CD14-positive monocyte (primary cell): ENCODE measurements around the gene NLRC5. TPM values are rescaled to one million over a fixed set of nuclear protein-coding genes. Genes with fewer than 3 reads are reported as not detected.

Experiments
- DNase-seq, 3 donors: peaks; one replicate each; pipeline ENCODE4 v3.0.0-alpha.2; 2011 to 2022
- H2AFZ ChIP-seq: 2 replicates; pipeline ENCODE4 v1.6.0; 2012; ENCODE audit warnings: mild to moderate bottlenecking, low read depth, low read length, inconsistent platforms; ENCODE audit not compliant: insufficient read depth, poor library complexity, severe bottlenecking
- H3K27ac ChIP-seq, 2 donors: 1 replicate in 1 of 2; 2 replicates in 1 of 2; pipeline ENCODE4 v1.5.1; 2012 to 2013; ENCODE audit warnings: low read length in 2 of 2, control low read depth in 1 of 2, inconsistent platforms in 1 of 2, low read depth in 1 of 2, mild to moderate bottlenecking in 1 of 2
- H3K27me3 ChIP-seq, 2 donors: one replicate each; pipeline versions ENCODE4 v1.6.0 to v1.6.1; 2011 to 2013; ENCODE audit warnings: low read length in 2 of 2; ENCODE audit not compliant: control insufficient read depth in 2 of 2, insufficient read depth in 2 of 2
- H3K36me3 ChIP-seq, 2 donors: replicated peaks in 1 of 2; 1 replicate in 1 of 2; 2 replicates in 1 of 2; pipeline versions ENCODE4 v1.5.1 to v1.6.1; 2012 to 2013; ENCODE audit warnings: low read length in 2 of 2, control low read depth in 1 of 2, inconsistent platforms in 1 of 2, mild to moderate bottlenecking in 1 of 2; ENCODE audit not compliant: insufficient read depth in 2 of 2, control insufficient read depth in 1 of 2
- H3K4me1 ChIP-seq, 2 donors: 1 replicate in 1 of 2; 2 replicates in 1 of 2; pipeline versions ENCODE4 v1.5.1 to v1.6.1; 2012 to 2013; ENCODE audit warnings: low read length in 2 of 2, control low read depth in 1 of 2, inconsistent platforms in 1 of 2, mild to moderate bottlenecking in 1 of 2, moderate library complexity in 1 of 2; ENCODE audit not compliant: insufficient read depth in 2 of 2, control insufficient read depth in 1 of 2
- H3K4me2 ChIP-seq: replicated peaks from 2 replicates; pipeline ENCODE3; 2012; ENCODE audit warnings: low read length, moderate library complexity, mild to moderate bottlenecking; ENCODE audit not compliant: poor library complexity, severe bottlenecking; ENCODE audit errors: extremely low read depth
- H3K4me3 ChIP-seq, 3 experiments: fragments of 200-600 bp in 1 of 3; sonication (generic) in 1 of 3; replicated peaks in 1 of 3; 1 replicate in 2 of 3; 2 replicates in 1 of 3; pipeline ENCODE4 v1.5.1; 2011 to 2013; ENCODE audit warnings: low read length in 3 of 3, mild to moderate bottlenecking in 3 of 3, control low read depth in 2 of 3, low read depth in 2 of 3, inconsistent platforms in 1 of 3, moderate library complexity in 1 of 3
- H3K79me2 ChIP-seq: 2 replicates; pipeline ENCODE4 v1.6.0; 2012; ENCODE audit warnings: mild to moderate bottlenecking, control low read depth, inconsistent platforms, low read length, moderate library complexity; ENCODE audit not compliant: insufficient read depth
- H3K9ac ChIP-seq: 2 replicates; pipeline ENCODE4 v1.6.0; 2017; ENCODE audit warnings: low read length, mild to moderate bottlenecking; ENCODE audit not compliant: insufficient read depth, poor library complexity, severe bottlenecking
- H3K9me3 ChIP-seq, 2 donors: replicated peaks in 1 of 2; 1 replicate in 1 of 2; 2 replicates in 1 of 2; pipeline versions ENCODE4 v1.5.1 to v1.6.1; 2012 to 2013; ENCODE audit warnings: low read length in 2 of 2, control low read depth in 1 of 2; ENCODE audit not compliant: control insufficient read depth in 1 of 2, insufficient read depth in 1 of 2
- H4K20me1 ChIP-seq: 2 replicates; pipeline ENCODE4 v1.6.0; 2012; ENCODE audit warnings: mild to moderate bottlenecking, low read length, control low read depth, moderate library complexity; ENCODE audit not compliant: insufficient read depth
- H3K27ac Mint-ChIP-seq, 7 donors: one replicate each; pipeline ENCODE4 v1.8.0; 2020; ENCODE audit warnings: mild to moderate bottlenecking in 7 of 7, mixed read lengths in 7 of 7, moderate library complexity in 6 of 7, inconsistent platforms in 2 of 7
- H3K27me3 Mint-ChIP-seq, 3 donors: one replicate each; pipeline ENCODE4 v1.8.0; 2021 to 2022; ENCODE audit warnings: low read depth in 3 of 3, mild to moderate bottlenecking in 3 of 3, mixed read lengths in 3 of 3, moderate library complexity in 3 of 3, inconsistent platforms in 1 of 3
- H3K36me3 Mint-ChIP-seq, 2 donors: one replicate each; pipeline ENCODE4 v1.8.0; 2020; ENCODE audit warnings: mixed read lengths in 2 of 2, inconsistent platforms in 1 of 2, mild to moderate bottlenecking in 1 of 2
- H3K4me1 Mint-ChIP-seq: one replicate; pipeline ENCODE4 v1.8.0; 2020; ENCODE audit warnings: mild to moderate bottlenecking, mixed read lengths
- H3K4me3 Mint-ChIP-seq, 2 donors: one replicate each; pipeline ENCODE4 v1.8.0; 2020; ENCODE audit warnings: mild to moderate bottlenecking in 2 of 2, mixed read lengths in 2 of 2, moderate library complexity in 1 of 2
- H3K9me3 Mint-ChIP-seq, 7 donors: one replicate each; pipeline ENCODE4 v1.8.0; 2020 to 2022; ENCODE audit warnings: mixed read lengths in 7 of 7, mild to moderate bottlenecking in 6 of 7, moderate library complexity in 6 of 7, inconsistent platforms in 2 of 7
- WGBS: methylation state at CpG from one replicate; pipeline ENCODE4 v1.1.5; 2013; ENCODE audit warnings: missing lambda C conversion rate; ENCODE audit not compliant: insufficient coverage; 5-methylcytosine and 5-hydroxymethylcytosine counted together
- intact Hi-C, 2 donors: fragments of 100-400 bp; cut with micrococcal nuclease; formaldehyde crosslinking; loops; one replicate each; pipeline versions ENCODE4 v1.15.0 to v1.15.1; 2023
- polyA plus RNA-seq, 3 donors: library from polyadenylated mRNA; depleted of rRNA in 1 of 3; unstranded in 2 of 3; stranded (reverse) in 1 of 3; fragments of 300-500 nt in 2 of 3; fragments of >200 nt in 1 of 3; fragmentation: Illumina TruSeq in 2 of 3; gene quantifications; 1 replicate in 2 of 3; 2 replicates in 1 of 3; pipeline ENCODE4 v1.2.3, GENCODE V29; 2012 to 2021
- TF ChIP-seq, protein P1 (sequence below): fragments of 200-600 bp; IDR thresholded peaks from one replicate; pipeline ENCODE4 v1.8.0; 2022; ENCODE audit warnings: antibody characterized with exemption, mild to moderate bottlenecking

The NLRC5 gene
- polyA plus RNA-seq, 3 donors = 10.3 to 171 (median 21.6) TPM

GRCh38 chr16:57054771-57055170, 65.4 kb downstream of the NLRC5 start:
- Mint-ChIP-seq H3K27ac (peak overlapping the region in 2 of 7 donors; percentile 20 to 41), H3K36me3 (peaks cover 84 to 99% of the 10 kb centered on the region in 2 donors)
- WGBS = 93% methylated on average over 5 of the region's 7 CpGs

DNA sequence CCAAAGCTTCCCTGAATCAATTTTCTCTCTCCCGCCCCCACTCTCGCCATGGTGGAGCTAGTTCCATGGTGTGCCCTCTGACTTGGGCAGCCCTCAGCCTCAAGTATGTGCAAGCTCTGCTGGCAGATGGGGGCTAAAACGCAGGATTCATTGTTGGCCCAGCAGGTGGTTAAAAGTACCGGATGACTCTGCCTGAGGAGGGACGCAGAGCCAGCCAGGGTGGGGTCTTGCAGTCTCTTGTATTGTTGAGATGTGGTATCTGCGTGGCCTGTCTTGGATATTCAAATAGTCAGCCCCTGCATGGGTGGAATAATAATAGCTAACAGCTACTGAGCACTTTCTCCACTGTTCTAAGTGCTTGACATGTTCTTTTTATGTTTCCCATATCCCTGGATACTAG, 66.3 kb downstream of the NLRC5 start:
- intact Hi-C loops = no loop called here
- no peaks in the 10 kb centered on the region for H3K9me3 ChIP-seq
- peaks cover 2 to 8% of the 10 kb centered on the region in 2 donors for H3K4me1 ChIP-seq
- no peak overlapping the region for H3K9ac ChIP-seq
- TF ChIP-seq, protein P1, sequence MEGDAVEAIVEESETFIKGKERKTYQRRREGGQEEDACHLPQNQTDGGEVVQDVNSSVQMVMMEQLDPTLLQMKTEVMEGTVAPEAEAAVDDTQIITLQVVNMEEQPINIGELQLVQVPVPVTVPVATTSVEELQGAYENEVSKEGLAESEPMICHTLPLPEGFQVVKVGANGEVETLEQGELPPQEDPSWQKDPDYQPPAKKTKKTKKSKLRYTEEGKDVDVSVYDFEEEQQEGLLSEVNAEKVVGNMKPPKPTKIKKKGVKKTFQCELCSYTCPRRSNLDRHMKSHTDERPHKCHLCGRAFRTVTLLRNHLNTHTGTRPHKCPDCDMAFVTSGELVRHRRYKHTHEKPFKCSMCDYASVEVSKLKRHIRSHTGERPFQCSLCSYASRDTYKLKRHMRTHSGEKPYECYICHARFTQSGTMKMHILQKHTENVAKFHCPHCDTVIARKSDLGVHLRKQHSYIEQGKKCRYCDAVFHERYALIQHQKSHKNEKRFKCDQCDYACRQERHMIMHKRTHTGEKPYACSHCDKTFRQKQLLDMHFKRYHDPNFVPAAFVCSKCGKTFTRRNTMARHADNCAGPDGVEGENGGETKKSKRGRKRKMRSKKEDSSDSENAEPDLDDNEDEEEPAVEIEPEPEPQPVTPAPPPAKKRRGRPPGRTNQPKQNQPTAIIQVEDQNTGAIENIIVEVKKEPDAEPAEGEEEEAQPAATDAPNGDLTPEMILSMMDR = no peak
- no peak overlapping the region for H3K4me2 ChIP-seq
- Mint-ChIP-seq H3K27ac (peak overlapping the region in 1 of 7 donors; percentile 65), H3K9me3 (peaks cover 0 to 2% (median 0%) of the 10 kb centered on the region in 7 donors), H3K4me1 (peaks cover 9% of the 10 kb centered on the region), H3K4me3 (no peak overlapping the region), H3K27me3 (no peaks in the 10 kb centered on the region), H3K36me3 (peaks cover 88 to 99% of the 10 kb centered on the region in 2 donors)
- H3K79me2 ChIP-seq = peaks cover 2% of the 10 kb centered on the region
- H3K4me3 ChIP-seq = no peak overlapping the region
- no peak for DNase-seq
- peaks cover 6% of the 10 kb centered on the region for H4K20me1 ChIP-seq
- peaks cover 87 to 100% of the 10 kb centered on the region in 2 donors for H3K36me3 ChIP-seq
- H3K27ac ChIP-seq = peak overlapping the region in 1 of 2 donors; percentile 26
- no peaks in the 10 kb centered on the region for H3K27me3 ChIP-seq
- WGBS = 100% methylated on average over 3 of the region's 6 CpGs
- no peak overlapping the region for H2AFZ ChIP-seq

More at GRCh38 chr16:57054771-57055170, 65.4 kb downstream of the NLRC5 start:
- intact Hi-C loops = no loop called here
- peaks cover 6% of the 10 kb centered on the region for H4K20me1 ChIP-seq
- H3K9me3 Mint-ChIP-seq = peaks cover 0 to 2% (median 0%) of the 10 kb centered on the region in 7 donors
- H3K4me2 ChIP-seq = no peak overlapping the region
- no peak for DNase-seq
- peaks cover 1% of the 10 kb centered on the region for H3K4me1 Mint-ChIP-seq
- H3K36me3 ChIP-seq = peaks cover 89 to 100% of the 10 kb centered on the region in 2 donors
- H3K9ac ChIP-seq = no peak overlapping the region
- peak overlapping the region in 1 of 2 donors; percentile 26 for H3K27ac ChIP-seq
- H3K27me3 ChIP-seq = no peaks in the 10 kb centered on the region
- H3K4me3 ChIP-seq = no peak overlapping the region
- TF ChIP-seq, protein P1 = no peak
- no peaks in the 10 kb centered on the region for H3K79me2 ChIP-seq
- H2AFZ ChIP-seq = no peak overlapping the region
- no peak overlapping the region for H3K4me3 Mint-ChIP-seq
- no peaks in the 10 kb centered on the region for H3K4me1 ChIP-seq
- H3K27me3 Mint-ChIP-seq = no peaks in the 10 kb centered on the region
- H3K9me3 ChIP-seq = no peaks in the 10 kb centered on the region
